Duodenal mucosa (tissue), 2 donors: ENCODE results near the gene PTBP1.
"Not testable (repeated sequence)": the region's sequence is repeated elsewhere in the genome, so short reads cannot be mapped to it uniquely, and the experiment has no call there.

ENCODE experiments used
- H3K27ac ChIP-seq: one replicate; pipeline ENCODE4 v1.7.0; 2013; ENCODE audit warnings: low read depth, low read length
- H3K27me3 ChIP-seq, 2 donors: one replicate each; pipeline ENCODE4 v1.7.0; 2013; ENCODE audit warnings: low read length in 2 of 2, control low read depth in 1 of 2; ENCODE audit not compliant: insufficient read depth in 2 of 2, control insufficient read depth in 1 of 2
- H3K36me3 ChIP-seq, 2 donors: one replicate each; pipeline ENCODE4 v1.7.0; 2013; ENCODE audit warnings: low read length in 2 of 2, control low read depth in 1 of 2; ENCODE audit not compliant: insufficient read depth in 2 of 2, control insufficient read depth in 1 of 2
- H3K4me1 ChIP-seq, 2 donors: one replicate each; pipeline ENCODE4 v1.7.0; 2013; ENCODE audit warnings: low read length in 2 of 2, control low read depth in 1 of 2; ENCODE audit not compliant: insufficient read depth in 2 of 2, control insufficient read depth in 1 of 2
- H3K4me3 ChIP-seq, 2 donors: one replicate each; pipeline ENCODE4 v1.7.0; 2013; ENCODE audit warnings: low read length in 2 of 2, low read depth in 1 of 2
- H3K9ac ChIP-seq, 2 donors: one replicate each; pipeline ENCODE4 v1.7.0; 2013; ENCODE audit warnings: low read length in 2 of 2, low read depth in 1 of 2
- H3K9me3 ChIP-seq, 2 donors: one replicate each; pipeline ENCODE4 v1.7.0; 2013; ENCODE audit warnings: low read length in 2 of 2, control low read depth in 1 of 2; ENCODE audit not compliant: control insufficient read depth in 1 of 2

Gene PTBP1

GRCh38 chr19:829129-829758 lies 32.0 kb downstream of the PTBP1 start:
- H3K36me3 ChIP-seq = no peaks in the 10 kb centered on the region
- H3K4me3 ChIP-seq = no peak overlapping the region
- no peaks in the 10 kb centered on the region for H3K9me3 ChIP-seq
- no peaks in the 10 kb centered on the region for H3K4me1 ChIP-seq
- peaks cover 0 to 24% of the 10 kb centered on the region in 2 donors for H3K27me3 ChIP-seq
- no peak overlapping the region for H3K9ac ChIP-seq
- H3K27ac ChIP-seq = no peak overlapping the region

GRCh38 chr19:831407-832369 lies 34.4 kb downstream of the PTBP1 start:
- Histone ChIP-seq H3K36me3 (no peaks in the 10 kb centered on the region), H3K9me3 (no peaks in the 10 kb centered on the region), H3K4me1 (no peaks in the 10 kb centered on the region), H3K27me3 (peaks cover 3 to 26% of the 10 kb centered on the region in 2 donors), H3K27ac (no peak overlapping the region), H3K4me3 (no peak overlapping the region), H3K9ac (no peak overlapping the region)

- Histone ChIP-seq H3K4me1 (no peaks in the 10 kb centered on the region), H3K9ac (no peak overlapping the region), H3K27ac (no peak overlapping the region), H3K9me3 (no peaks in the 10 kb centered on the region), H3K27me3 (peaks cover 3 to 19% of the 10 kb centered on the region in 2 donors), H3K4me3 (no peak overlapping the region), H3K36me3 (no peaks in the 10 kb centered on the region)
Measured at GRCh38 chr19:834216-834615, 37.0 kb downstream of the PTBP1 start.

DNA sequence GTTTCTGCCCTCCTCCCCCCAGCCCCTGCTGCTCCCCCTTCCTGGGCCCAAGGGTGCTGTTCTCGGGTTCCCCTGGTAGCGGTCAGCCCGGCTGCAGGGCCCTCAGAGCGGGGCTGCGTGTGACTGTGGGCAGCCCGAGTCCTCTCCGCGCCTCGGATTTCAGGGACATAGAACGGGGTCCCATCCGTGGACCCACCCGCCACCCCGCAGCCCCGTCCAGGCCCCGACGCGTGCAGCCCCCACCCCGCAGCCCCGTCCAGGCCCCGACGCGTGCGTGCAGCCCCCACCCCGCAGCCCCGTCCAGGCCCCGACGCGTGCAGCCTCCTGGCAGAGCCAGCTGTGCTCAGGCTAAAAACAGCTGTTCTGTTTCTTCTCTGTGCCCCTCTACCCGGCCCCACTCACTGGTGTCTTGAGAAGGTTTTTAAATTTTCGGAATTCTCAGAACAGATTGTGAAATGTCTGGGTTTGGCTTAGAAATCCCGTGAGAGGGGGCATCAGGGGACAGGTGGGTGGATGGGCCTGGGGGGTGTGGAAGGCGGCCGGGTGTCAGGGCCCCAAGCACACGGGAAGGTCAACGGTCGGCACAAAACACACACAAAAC lies 38.1 kb downstream of the PTBP1 start:
- H3K36me3 ChIP-seq = no peaks in the 10 kb centered on the region
- peaks cover 3 to 17% of the 10 kb centered on the region in 2 donors for H3K27me3 ChIP-seq
- H3K4me1 ChIP-seq = no peaks in the 10 kb centered on the region
- no peak overlapping the region for H3K27ac ChIP-seq
- no peak overlapping the region for H3K4me3 ChIP-seq
- H3K9me3 ChIP-seq = no peaks in the 10 kb centered on the region
- no peak overlapping the region for H3K9ac ChIP-seq

DNA sequence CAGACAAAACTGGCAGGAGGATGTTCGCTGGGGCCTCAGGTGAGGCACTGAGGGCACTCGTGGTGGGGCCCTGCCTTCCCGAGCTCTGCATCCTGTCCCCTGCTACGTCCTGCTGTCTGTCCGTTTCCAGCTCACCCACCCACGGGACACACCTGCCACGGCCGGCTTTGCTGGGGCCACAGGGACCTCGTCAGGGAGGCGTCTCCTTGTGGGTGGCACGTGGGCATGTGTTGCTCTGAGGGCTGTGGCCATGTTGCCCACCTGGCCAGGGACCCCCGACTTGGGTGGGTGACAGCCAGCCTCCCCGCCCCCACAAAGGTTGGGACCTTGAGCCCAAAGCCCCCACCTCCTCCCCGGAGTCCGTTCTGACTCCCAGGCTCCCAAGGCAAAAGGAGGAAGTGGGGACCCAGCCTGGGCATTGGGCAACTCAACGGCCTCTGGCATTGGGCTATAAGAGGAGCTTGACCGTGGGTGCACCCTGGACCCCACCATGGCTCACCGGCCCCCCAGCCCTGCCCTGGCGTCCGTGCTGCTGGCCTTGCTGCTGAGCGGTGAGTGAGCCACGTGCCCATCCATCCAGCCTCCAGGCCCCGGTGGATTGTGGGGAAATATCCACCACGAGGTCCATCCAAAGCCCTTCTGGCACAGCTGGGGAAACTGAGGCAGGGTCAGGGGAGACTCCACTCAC lies 43.4 kb downstream of the PTBP1 start, which contains the start of gene PRTN3:
Gene PRTN3 (plus strand): TSS at position 481 of the 688 bp plus-strand sequence. CDS start 10 bp downstream, at position 491.
- no peaks in the 10 kb centered on the region for H3K9me3 ChIP-seq
- H3K27ac ChIP-seq = no peak within 1 kb of the TSS
- no peaks in the 10 kb centered on the region for H3K4me1 ChIP-seq
- H3K27me3 ChIP-seq = peaks cover 3 to 15% of the 10 kb centered on the region in 2 donors
- H3K9ac ChIP-seq = no peak within 1 kb of the TSS
- H3K36me3 ChIP-seq = no peaks in the 10 kb centered on the region
- no peak within 1 kb of the TSS for H3K4me3 ChIP-seq

GRCh38 chr19:842802-843179 lies 45.5 kb downstream of the PTBP1 start:
- not testable (repeated sequence) for H3K9me3 ChIP-seq, H3K9ac ChIP-seq, H3K36me3 ChIP-seq, H3K4me3 ChIP-seq, H3K27ac ChIP-seq, H3K4me1 ChIP-seq
- H3K27me3 ChIP-seq = peaks cover 7 to 32% of the 10 kb centered on the region in 2 donors

- Histone ChIP-seq H3K4me3 (no peak overlapping the region), H3K27me3 (peaks cover 12 to 33% of the 10 kb centered on the region in 2 donors), H3K27ac (no peak overlapping the region), H3K9me3 (no peaks in the 10 kb centered on the region), H3K9ac (no peak overlapping the region), H3K36me3 (no peaks in the 10 kb centered on the region), H3K4me1 (no peaks in the 10 kb centered on the region)
Measured at GRCh38 chr19:843180-843835, 46.1 kb downstream of the PTBP1 start.

DNA sequence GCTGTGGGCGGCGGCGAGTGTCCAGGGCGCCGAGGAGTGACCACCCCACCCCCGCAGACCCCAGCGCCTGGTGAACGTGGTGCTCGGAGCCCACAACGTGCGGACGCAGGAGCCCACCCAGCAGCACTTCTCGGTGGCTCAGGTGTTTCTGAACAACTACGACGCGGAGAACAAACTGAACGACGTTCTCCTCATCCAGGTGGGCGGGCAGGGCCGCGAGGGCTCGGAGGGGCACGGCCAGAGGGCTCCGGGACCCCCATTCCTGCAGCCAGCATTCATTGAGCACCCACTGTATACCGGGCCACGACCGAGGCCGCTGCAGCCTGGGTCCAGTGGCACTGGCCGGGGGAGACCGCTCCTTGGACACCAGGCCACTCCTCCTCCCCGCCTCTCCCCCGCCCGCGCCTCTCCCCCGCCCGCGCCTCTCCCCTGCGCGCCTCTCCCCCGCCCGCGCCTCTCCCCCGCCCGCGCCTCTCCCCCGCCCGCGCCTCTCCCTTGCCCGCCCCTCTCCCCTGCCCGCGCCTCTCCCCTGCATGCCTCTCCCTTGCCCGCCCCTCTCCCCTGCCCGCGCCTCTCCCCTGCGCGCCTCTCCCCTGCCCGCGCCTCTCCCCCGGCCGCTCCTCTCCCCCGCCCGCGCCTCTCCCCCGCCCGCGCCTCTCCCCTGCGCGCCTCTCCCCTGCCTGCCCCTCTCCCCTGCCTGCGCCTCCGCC lies 46.7 kb downstream of the PTBP1 start:
- no peak overlapping the region for H3K9ac ChIP-seq
- no peaks in the 10 kb centered on the region for H3K36me3 ChIP-seq
- H3K27me3 ChIP-seq = peaks cover 16 to 33% of the 10 kb centered on the region in 2 donors
- no peaks in the 10 kb centered on the region for H3K9me3 ChIP-seq
- no peak overlapping the region for H3K27ac ChIP-seq
- no peak overlapping the region for H3K4me3 ChIP-seq
- no peaks in the 10 kb centered on the region for H3K4me1 ChIP-seq

- Histone ChIP-seq H3K9me3 (no peaks in the 10 kb centered on the region), H3K4me1 (no peaks in the 10 kb centered on the region), H3K9ac (no peak overlapping the region), H3K27ac (no peak overlapping the region), H3K4me3 (no peak overlapping the region), H3K36me3 (no peaks in the 10 kb centered on the region), H3K27me3 (peaks cover 16 to 33% of the 10 kb centered on the region in 2 donors)
Measured at GRCh38 chr19:844546-844971, 47.3 kb downstream of the PTBP1 start.
